Umbilical cord (tissue), 2 donors: ENCODE results near the gene DHRS12. TPM values are rescaled to one million over a fixed set of nuclear protein-coding genes. Genes with fewer than 3 reads are reported as not detected.

Source experiments
- DNase-seq: peaks from one replicate; pipeline ENCODE4 v3.0.0-alpha.2; 2015; ENCODE audit warnings: low spot score
- total RNA-seq: library from RNA; depleted of rRNA; stranded (reverse); fragments of >200 nt; gene quantifications from one replicate; pipeline ENCODE4 v1.2.3, GENCODE V29; 2014; ENCODE audit warnings: low replicate concordance; ENCODE audit not compliant: insufficient read depth

Gene DHRS12
- total RNA-seq, 1 donor from 2014 or later = 3.4 TPM

- DNase-seq = no peak
These were observed 75.7 kb downstream of the DHRS12 start for GRCh38 chr13:51728275-51728673.

- DNase-seq = no peak
These were observed 76.2 kb downstream of the DHRS12 start for GRCh38 chr13:51727634-51728274.

- DNase-seq = peak; percentile 84
These were observed 77.3 kb downstream of the DHRS12 start for GRCh38 chr13:51726446-51727193.

- DNase-seq = peak; percentile 22
These were observed 79.2 kb downstream of the DHRS12 start for GRCh38 chr13:51724721-51725120.

- no peak for DNase-seq
These were observed 80.4 kb downstream of the DHRS12 start for GRCh38 chr13:51723529-51723928.

- no peak for DNase-seq
These were observed 82.5 kb downstream of the DHRS12 start for GRCh38 chr13:51721496-51721895.

- DNase-seq = no peak
These were observed 84.6 kb downstream of the DHRS12 start for GRCh38 chr13:51719394-51719793.

Other genes starting within 250 kb of the DHRS12 start
- gene WDFY2, start 219.7 kb downstream of the DHRS12 start, total RNA-seq = 14.9 TPM
- not detected for gene TMEM272, start 41.0 kb upstream of the DHRS12 start, total RNA-seq
- gene CCDC70, start 57.8 kb upstream of the DHRS12 start, total RNA-seq = 2.2 TPM
- 18.3 TPM for gene ATP7B, start 207.3 kb upstream of the DHRS12 start, total RNA-seq
- gene ALG11, start 208.2 kb upstream of the DHRS12 start, total RNA-seq = 59.5 TPM
- gene UTP14C, start 220.5 kb upstream of the DHRS12 start, total RNA-seq = 23.6 TPM